ENCODE results near the gene TCF23.
"Not testable (repeated sequence)": the region's sequence is repeated elsewhere in the genome, so short reads cannot be mapped to it uniquely, and the experiment has no call there.

Gene TCF23

GRCh38 chr2:27189989-27190388, 41.2 kb downstream of the TCF23 start:
- peaks cover 0 to 5% of the 10 kb centered on the region in 2 donors for H3K4me1 ChIP-seq (ENCODE audit: control insufficient read depth in 1 of 2, insufficient read depth in 2 of 2, low read length in 2 of 2)
- no peak overlapping the region for H3K27ac ChIP-seq (ENCODE audit: low read depth, low read length)
- no peaks in the 10 kb centered on the region for H3K9me3 ChIP-seq (ENCODE audit: control insufficient read depth in 1 of 2, low read length in 2 of 2)
- no peaks in the 10 kb centered on the region for H3K27me3 ChIP-seq (ENCODE audit: control insufficient read depth in 1 of 2, insufficient read depth in 2 of 2, low read length in 2 of 2)
- H3K9ac ChIP-seq (ENCODE audit: low read depth in 1 of 2, low read length in 2 of 2) = no peak overlapping the region
- H3K36me3 ChIP-seq (ENCODE audit: control insufficient read depth in 1 of 2, insufficient read depth in 2 of 2, low read length in 2 of 2) = no peaks in the 10 kb centered on the region
- no peak overlapping the region for H3K4me3 ChIP-seq (ENCODE audit: low read depth in 1 of 2, low read length in 2 of 2)

- Histone ChIP-seq H3K4me1 (ENCODE audit: control insufficient read depth in 1 of 2, insufficient read depth in 2 of 2, low read length in 2 of 2) (no peaks in the 10 kb centered on the region), H3K9ac (ENCODE audit: low read depth in 1 of 2, low read length in 2 of 2) (no peak overlapping the region), H3K9me3 (ENCODE audit: control insufficient read depth in 1 of 2, low read length in 2 of 2) (no peaks in the 10 kb centered on the region), H3K27me3 (ENCODE audit: control insufficient read depth in 1 of 2, insufficient read depth in 2 of 2, low read length in 2 of 2) (no peaks in the 10 kb centered on the region), H3K36me3 (ENCODE audit: control insufficient read depth in 1 of 2, insufficient read depth in 2 of 2, low read length in 2 of 2) (no peaks in the 10 kb centered on the region), H3K4me3 (ENCODE audit: low read depth in 1 of 2, low read length in 2 of 2) (no peak overlapping the region), H3K27ac (ENCODE audit: low read depth, low read length) (no peak overlapping the region)
Measured at GRCh38 chr2:27191070-27191829, 42.4 kb downstream of the TCF23 start.

- Histone ChIP-seq H3K36me3 (ENCODE audit: control insufficient read depth in 1 of 2, insufficient read depth in 2 of 2, low read length in 2 of 2) (peaks cover 0 to 4% of the 10 kb centered on the region in 2 donors), H3K4me1 (ENCODE audit: control insufficient read depth in 1 of 2, insufficient read depth in 2 of 2, low read length in 2 of 2) (no peaks in the 10 kb centered on the region), H3K9ac (ENCODE audit: low read depth in 1 of 2, low read length in 2 of 2) (no peak overlapping the region), H3K27me3 (ENCODE audit: control insufficient read depth in 1 of 2, insufficient read depth in 2 of 2, low read length in 2 of 2) (no peaks in the 10 kb centered on the region), H3K27ac (ENCODE audit: low read depth, low read length) (no peak overlapping the region), H3K9me3 (ENCODE audit: control insufficient read depth in 1 of 2, low read length in 2 of 2) (no peaks in the 10 kb centered on the region), H3K4me3 (ENCODE audit: low read depth in 1 of 2, low read length in 2 of 2) (no peak overlapping the region)
Measured at GRCh38 chr2:27194538-27195354, 45.9 kb downstream of the TCF23 start.

- not testable (repeated sequence) for H3K27ac ChIP-seq (ENCODE audit: low read depth, low read length); H3K9me3 ChIP-seq (ENCODE audit: control insufficient read depth in 1 of 2, low read length in 2 of 2); H3K27me3 ChIP-seq (ENCODE audit: control insufficient read depth in 1 of 2, insufficient read depth in 2 of 2, low read length in 2 of 2); H3K9ac ChIP-seq (ENCODE audit: low read depth in 1 of 2, low read length in 2 of 2); H3K4me1 ChIP-seq (ENCODE audit: control insufficient read depth in 1 of 2, insufficient read depth in 2 of 2, low read length in 2 of 2); H3K4me3 ChIP-seq (ENCODE audit: low read depth in 1 of 2, low read length in 2 of 2)
- H3K36me3 ChIP-seq (ENCODE audit: control insufficient read depth in 1 of 2, insufficient read depth in 2 of 2, low read length in 2 of 2) = peaks cover 0 to 14% of the 10 kb centered on the region in 2 donors
Measured at GRCh38 chr2:27195799-27196198, 47.0 kb downstream of the TCF23 start.

DNA sequence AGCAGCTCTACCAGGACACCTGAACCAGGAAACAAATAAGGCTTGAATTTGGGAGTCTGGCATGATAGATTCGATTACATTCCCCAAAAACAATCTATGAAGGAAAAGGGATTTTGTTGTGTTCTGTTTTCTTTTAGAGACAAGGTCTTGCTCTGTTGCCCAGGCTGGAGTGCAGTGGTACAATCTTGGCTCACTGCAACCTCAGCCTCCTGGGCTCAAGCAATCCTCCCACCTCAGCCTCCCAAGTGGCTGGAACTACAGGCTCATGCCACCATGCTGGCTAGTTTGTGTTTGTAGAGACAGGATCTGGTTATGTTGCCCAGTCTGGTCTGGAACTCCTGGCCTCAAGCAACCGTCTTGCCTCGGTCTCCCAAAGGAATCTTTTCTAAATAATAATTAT, 49.3 kb downstream of the TCF23 start:
- not testable (repeated sequence) for H3K27ac ChIP-seq (ENCODE audit: low read depth, low read length); H3K9me3 ChIP-seq (ENCODE audit: control insufficient read depth in 1 of 2, low read length in 2 of 2); H3K4me3 ChIP-seq (ENCODE audit: low read depth in 1 of 2, low read length in 2 of 2); H3K9ac ChIP-seq (ENCODE audit: low read depth in 1 of 2, low read length in 2 of 2); H3K27me3 ChIP-seq (ENCODE audit: control insufficient read depth in 1 of 2, insufficient read depth in 2 of 2, low read length in 2 of 2); H3K4me1 ChIP-seq (ENCODE audit: control insufficient read depth in 1 of 2, insufficient read depth in 2 of 2, low read length in 2 of 2)
- H3K36me3 ChIP-seq (ENCODE audit: control insufficient read depth in 1 of 2, insufficient read depth in 2 of 2, low read length in 2 of 2) = peaks cover 7 to 32% of the 10 kb centered on the region in 2 donors

DNA sequence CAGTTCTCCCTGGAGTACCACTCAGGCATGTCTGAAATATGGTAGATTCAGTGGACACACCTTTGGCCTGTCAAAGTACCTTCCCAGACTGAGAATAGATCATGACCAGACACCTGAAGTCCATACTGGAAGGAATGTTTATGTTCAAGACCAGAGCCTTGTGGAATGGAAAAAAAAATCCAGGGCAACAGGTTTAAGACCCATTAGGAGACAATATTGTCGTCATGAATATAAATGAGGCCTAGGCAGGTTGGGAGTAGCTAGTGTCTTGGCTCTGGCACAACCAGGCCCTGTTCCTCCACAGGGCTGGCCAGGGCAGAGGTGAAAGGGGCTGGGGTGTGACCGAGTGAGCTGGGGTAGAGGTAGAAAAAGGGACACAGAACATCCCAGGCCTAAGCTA, 49.8 kb downstream of the TCF23 start:
- Histone ChIP-seq H3K9ac (ENCODE audit: low read depth in 1 of 2, low read length in 2 of 2) (no peak overlapping the region), H3K36me3 (ENCODE audit: control insufficient read depth in 1 of 2, insufficient read depth in 2 of 2, low read length in 2 of 2) (peaks cover 7 to 38% of the 10 kb centered on the region in 2 donors), H3K27ac (ENCODE audit: low read depth, low read length) (no peak overlapping the region), H3K4me1 (ENCODE audit: control insufficient read depth in 1 of 2, insufficient read depth in 2 of 2, low read length in 2 of 2) (no peaks in the 10 kb centered on the region), H3K9me3 (ENCODE audit: control insufficient read depth in 1 of 2, low read length in 2 of 2) (no peaks in the 10 kb centered on the region), H3K27me3 (ENCODE audit: control insufficient read depth in 1 of 2, insufficient read depth in 2 of 2, low read length in 2 of 2) (no peaks in the 10 kb centered on the region), H3K4me3 (ENCODE audit: low read depth in 1 of 2, low read length in 2 of 2) (no peak overlapping the region)

DNA sequence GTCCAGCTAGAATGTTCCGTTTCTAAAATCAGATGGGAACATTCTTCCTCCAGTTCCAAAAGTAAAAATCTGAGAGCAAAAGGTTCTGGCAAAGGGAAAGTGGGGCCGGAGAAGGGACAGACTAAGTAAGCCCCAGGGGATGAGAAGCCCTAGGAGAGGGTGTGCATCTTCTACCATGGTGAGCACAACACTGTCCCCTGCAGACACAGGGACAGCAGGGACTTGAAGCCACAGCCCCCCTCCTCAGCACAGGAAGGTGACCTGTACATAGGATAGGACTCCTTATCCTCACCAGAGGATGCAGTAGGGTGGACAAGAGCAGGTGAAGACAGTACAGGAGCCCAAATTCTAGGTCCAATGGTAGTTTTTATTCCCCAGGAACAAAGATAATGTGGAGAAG, 50.4 kb downstream of the TCF23 start:
- H3K36me3 ChIP-seq (ENCODE audit: control insufficient read depth in 1 of 2, insufficient read depth in 2 of 2, low read length in 2 of 2) = peaks cover 7 to 43% of the 10 kb centered on the region in 2 donors
- H3K27me3 ChIP-seq (ENCODE audit: control insufficient read depth in 1 of 2, insufficient read depth in 2 of 2, low read length in 2 of 2) = no peaks in the 10 kb centered on the region
- H3K4me3 ChIP-seq (ENCODE audit: low read depth in 1 of 2, low read length in 2 of 2) = no peak overlapping the region
- no peaks in the 10 kb centered on the region for H3K4me1 ChIP-seq (ENCODE audit: control insufficient read depth in 1 of 2, insufficient read depth in 2 of 2, low read length in 2 of 2)
- H3K9ac ChIP-seq (ENCODE audit: low read depth in 1 of 2, low read length in 2 of 2) = no peak overlapping the region
- no peaks in the 10 kb centered on the region for H3K9me3 ChIP-seq (ENCODE audit: control insufficient read depth in 1 of 2, low read length in 2 of 2)
- H3K27ac ChIP-seq (ENCODE audit: low read depth, low read length) = no peak overlapping the region

DNA sequence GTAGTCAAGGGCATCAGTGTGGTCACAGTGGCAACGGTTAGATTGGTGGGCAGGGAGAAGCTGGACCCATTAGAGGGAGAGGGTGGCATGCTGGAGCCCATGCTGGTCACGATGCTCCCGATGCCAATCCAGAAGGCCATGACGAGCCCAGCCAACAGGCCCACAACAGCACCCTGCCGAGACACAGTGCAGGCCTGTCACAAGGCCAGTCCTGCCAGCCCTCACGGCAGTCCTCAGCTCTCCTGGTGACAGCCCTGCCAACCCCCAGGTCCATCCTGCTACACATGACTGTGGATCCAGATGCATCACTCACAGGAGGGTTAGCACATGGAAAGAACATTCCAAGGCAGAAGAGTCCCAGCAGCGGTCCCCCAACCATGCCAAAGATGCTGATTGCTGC, 52.9 kb downstream of the TCF23 start:
- Histone ChIP-seq H3K36me3 (ENCODE audit: control insufficient read depth in 1 of 2, insufficient read depth in 2 of 2, low read length in 2 of 2) (peaks cover 24 to 68% of the 10 kb centered on the region in 2 donors), H3K4me1 (ENCODE audit: control insufficient read depth in 1 of 2, insufficient read depth in 2 of 2, low read length in 2 of 2) (no peaks in the 10 kb centered on the region), H3K4me3 (ENCODE audit: low read depth in 1 of 2, low read length in 2 of 2) (no peak overlapping the region), H3K27me3 (ENCODE audit: control insufficient read depth in 1 of 2, insufficient read depth in 2 of 2, low read length in 2 of 2) (no peaks in the 10 kb centered on the region), H3K27ac (ENCODE audit: low read depth, low read length) (no peak overlapping the region), H3K9me3 (ENCODE audit: control insufficient read depth in 1 of 2, low read length in 2 of 2) (no peaks in the 10 kb centered on the region), H3K9ac (ENCODE audit: low read depth in 1 of 2, low read length in 2 of 2) (no peak overlapping the region)

DNA sequence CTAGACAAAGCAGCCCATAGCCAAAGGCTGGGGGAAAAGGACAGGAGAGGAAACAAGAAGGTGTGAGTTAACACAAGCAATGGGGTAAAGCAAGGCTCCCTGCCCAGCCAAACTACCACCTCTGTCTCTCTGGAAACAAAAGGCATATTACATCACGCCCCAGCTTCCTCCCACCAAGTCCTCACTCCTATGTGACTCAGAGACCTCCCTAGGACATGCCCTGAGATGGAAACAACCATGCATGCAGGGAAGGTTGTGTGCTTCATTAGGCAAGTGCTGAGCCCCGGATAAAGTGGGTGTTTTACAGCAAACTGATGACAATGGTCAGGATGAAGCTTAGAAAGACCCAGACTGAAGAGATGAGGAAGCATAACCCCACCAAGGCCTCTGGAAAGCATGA, 54.0 kb downstream of the TCF23 start:
- no peak overlapping the region for H3K4me3 ChIP-seq (ENCODE audit: low read depth in 1 of 2, low read length in 2 of 2)
- H3K27ac ChIP-seq (ENCODE audit: low read depth, low read length) = no peak overlapping the region
- no peak overlapping the region for H3K9ac ChIP-seq (ENCODE audit: low read depth in 1 of 2, low read length in 2 of 2)
- H3K4me1 ChIP-seq (ENCODE audit: control insufficient read depth in 1 of 2, insufficient read depth in 2 of 2, low read length in 2 of 2) = no peaks in the 10 kb centered on the region
- no peaks in the 10 kb centered on the region for H3K9me3 ChIP-seq (ENCODE audit: control insufficient read depth in 1 of 2, low read length in 2 of 2)
- H3K36me3 ChIP-seq (ENCODE audit: control insufficient read depth in 1 of 2, insufficient read depth in 2 of 2, low read length in 2 of 2) = peaks cover 27 to 80% of the 10 kb centered on the region in 2 donors
- no peaks in the 10 kb centered on the region for H3K27me3 ChIP-seq (ENCODE audit: control insufficient read depth in 1 of 2, insufficient read depth in 2 of 2, low read length in 2 of 2)

DNA sequence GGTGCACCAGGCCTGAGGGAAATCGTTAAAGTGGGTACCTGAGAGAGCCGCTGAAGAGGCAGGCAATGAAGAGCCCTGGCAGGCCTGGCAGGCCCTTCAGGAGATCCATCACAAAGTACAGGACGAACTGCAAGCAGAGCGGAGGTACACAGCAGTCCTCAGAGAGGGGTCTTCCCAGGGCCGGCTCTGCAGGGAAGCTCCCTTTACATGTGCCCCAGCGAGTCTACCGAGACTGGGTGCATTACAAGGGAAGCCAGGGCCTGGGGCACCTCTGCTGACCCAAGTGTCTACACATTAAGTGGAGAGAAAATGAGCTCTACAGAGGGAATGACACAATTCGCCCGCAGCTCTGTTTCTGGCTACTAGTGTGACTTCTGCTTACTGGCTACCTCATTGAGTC, 54.9 kb downstream of the TCF23 start:
- Histone ChIP-seq H3K9ac (ENCODE audit: low read depth in 1 of 2, low read length in 2 of 2) (no peak overlapping the region), H3K4me3 (ENCODE audit: low read depth in 1 of 2, low read length in 2 of 2) (no peak overlapping the region), H3K27ac (ENCODE audit: low read depth, low read length) (no peak overlapping the region), H3K36me3 (ENCODE audit: control insufficient read depth in 1 of 2, insufficient read depth in 2 of 2, low read length in 2 of 2) (peaks cover 27 to 88% of the 10 kb centered on the region in 2 donors), H3K27me3 (ENCODE audit: control insufficient read depth in 1 of 2, insufficient read depth in 2 of 2, low read length in 2 of 2) (no peaks in the 10 kb centered on the region), H3K9me3 (ENCODE audit: control insufficient read depth in 1 of 2, low read length in 2 of 2) (no peaks in the 10 kb centered on the region), H3K4me1 (ENCODE audit: control insufficient read depth in 1 of 2, insufficient read depth in 2 of 2, low read length in 2 of 2) (no peaks in the 10 kb centered on the region)

All from duodenal mucosa (tissue), 2 donors.